Coronary artery (tissue), 2 donors: Measurements from ENCODE around the gene COX18.

Source experiments
- DNase-seq: peaks from one replicate; pipeline ENCODE4 v3.0.0-alpha.2; 2017; ENCODE audit warnings: low spot score
- H3K27ac ChIP-seq, 2 donors: fragments of 200-600 bp; sonication (generic); one replicate each; pipeline ENCODE4 v1.5.1; 2016 to 2019
- H3K4me3 ChIP-seq: fragments of 200-600 bp; sonication (generic); 2 replicates; pipeline ENCODE4 v1.5.1; 2016; ENCODE audit warnings: mild to moderate bottlenecking, moderate library complexity
- TF ChIP-seq, protein P1 (sequence below): fragments of 200-600 bp; sonication (generic); IDR thresholded peaks from one replicate; pipeline ENCODE4 v1.5.1; 2019; ENCODE audit warnings: antibody characterized with exemption

COX18 gene

DNA sequence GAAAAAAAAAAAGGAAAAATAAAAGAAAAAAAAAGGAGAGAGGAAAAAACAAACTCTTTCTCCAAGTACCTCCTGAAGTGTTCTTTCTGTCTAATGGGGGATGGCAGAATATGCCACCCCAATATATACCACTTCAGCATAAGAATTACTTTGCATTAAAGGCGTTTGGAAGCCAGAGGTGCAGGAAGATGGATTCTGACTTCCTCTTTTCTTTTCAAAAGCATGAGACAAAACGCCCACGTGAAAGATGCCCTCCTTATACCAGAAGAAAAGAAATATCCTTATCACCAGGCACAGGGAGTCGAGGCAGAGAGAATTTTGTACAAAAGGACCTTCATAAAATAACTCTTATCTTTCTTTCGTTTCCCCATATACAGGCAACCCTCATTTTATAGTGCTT lies 40.9 kb downstream of the COX18 start:
- TF ChIP-seq, protein P1, sequence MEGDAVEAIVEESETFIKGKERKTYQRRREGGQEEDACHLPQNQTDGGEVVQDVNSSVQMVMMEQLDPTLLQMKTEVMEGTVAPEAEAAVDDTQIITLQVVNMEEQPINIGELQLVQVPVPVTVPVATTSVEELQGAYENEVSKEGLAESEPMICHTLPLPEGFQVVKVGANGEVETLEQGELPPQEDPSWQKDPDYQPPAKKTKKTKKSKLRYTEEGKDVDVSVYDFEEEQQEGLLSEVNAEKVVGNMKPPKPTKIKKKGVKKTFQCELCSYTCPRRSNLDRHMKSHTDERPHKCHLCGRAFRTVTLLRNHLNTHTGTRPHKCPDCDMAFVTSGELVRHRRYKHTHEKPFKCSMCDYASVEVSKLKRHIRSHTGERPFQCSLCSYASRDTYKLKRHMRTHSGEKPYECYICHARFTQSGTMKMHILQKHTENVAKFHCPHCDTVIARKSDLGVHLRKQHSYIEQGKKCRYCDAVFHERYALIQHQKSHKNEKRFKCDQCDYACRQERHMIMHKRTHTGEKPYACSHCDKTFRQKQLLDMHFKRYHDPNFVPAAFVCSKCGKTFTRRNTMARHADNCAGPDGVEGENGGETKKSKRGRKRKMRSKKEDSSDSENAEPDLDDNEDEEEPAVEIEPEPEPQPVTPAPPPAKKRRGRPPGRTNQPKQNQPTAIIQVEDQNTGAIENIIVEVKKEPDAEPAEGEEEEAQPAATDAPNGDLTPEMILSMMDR, result no peak
- no peak for DNase-seq
- no peak overlapping the region for H3K4me3 ChIP-seq
- no peak overlapping the region for H3K27ac ChIP-seq

DNA sequence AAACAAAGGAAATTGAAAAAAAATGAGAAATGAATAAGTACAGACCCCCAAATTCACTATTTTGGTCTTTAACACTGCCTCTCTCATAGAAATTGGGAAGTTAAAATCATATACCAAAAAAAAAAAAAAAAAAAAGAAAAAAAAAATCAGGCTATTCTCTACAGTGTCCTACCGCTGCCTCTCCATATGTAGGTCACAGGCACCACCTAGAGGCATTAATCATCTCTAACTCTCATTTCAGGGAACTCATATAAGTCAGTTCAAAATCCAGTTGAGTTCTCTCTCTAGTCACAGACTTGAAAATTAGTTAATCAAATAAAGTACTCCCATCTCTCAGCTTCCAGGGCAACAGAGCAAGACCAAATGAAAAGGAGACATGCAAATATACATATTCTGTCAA lies 47.9 kb downstream of the COX18 start:
- DNase-seq, result no peak
- TF ChIP-seq, protein P1, result no peak
- H3K27ac ChIP-seq, result no peak overlapping the region
- no peak overlapping the region for H3K4me3 ChIP-seq

DNA sequence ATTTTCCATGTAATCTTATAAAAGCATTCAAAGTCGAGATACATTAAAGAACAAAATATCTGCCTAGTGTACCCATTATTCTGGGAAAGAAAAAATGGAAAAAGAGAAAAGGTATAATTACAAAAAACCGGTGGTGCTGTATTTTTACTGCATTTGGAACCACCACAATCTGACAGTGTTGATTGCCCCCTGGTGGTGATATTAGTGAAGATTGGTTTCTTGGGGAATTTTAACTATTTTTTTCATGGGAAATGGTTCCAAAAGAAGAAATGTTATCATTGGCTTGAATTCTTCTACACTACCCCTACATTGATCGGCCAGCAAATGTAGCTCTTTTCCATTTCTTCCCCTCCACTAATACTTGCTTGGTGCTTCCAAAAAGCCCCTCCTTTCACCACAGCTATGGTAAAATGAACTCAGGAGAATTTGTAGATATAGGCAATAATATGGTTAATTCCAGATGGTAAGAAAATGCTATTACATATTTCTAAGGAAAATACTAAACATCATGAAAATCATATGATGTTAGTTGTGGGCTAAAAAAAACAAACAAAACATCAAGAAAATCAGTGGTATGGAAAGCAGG lies 50.0 kb downstream of the COX18 start:
- Histone ChIP-seq H3K4me3 (no peak overlapping the region), H3K27ac (no peak overlapping the region)
- TF ChIP-seq, protein P1, result peak; percentile 53
- no peak for DNase-seq

DNA sequence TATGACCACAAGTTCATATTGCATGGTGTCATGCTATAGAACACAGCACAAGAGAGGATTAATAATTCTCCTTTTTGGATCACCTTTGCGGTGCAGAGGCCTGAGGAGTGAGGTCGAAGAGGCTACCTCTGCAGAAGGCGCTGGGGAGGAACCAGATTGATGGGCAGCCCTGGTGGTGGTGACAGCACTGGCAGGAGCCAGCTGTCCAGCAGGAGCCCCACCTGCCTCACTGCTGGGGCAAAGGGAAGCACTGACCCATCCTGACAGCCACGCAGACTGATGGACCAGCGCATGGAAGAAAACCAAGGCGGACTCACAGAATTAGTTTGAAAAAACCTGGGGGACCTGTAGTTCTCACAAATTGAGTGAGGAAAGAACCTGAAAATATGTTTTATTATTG lies 50.9 kb downstream of the COX18 start:
- no peak overlapping the region for H3K4me3 ChIP-seq
- no peak for DNase-seq
- no peak overlapping the region for H3K27ac ChIP-seq
- TF ChIP-seq, protein P1, result no peak

DNA sequence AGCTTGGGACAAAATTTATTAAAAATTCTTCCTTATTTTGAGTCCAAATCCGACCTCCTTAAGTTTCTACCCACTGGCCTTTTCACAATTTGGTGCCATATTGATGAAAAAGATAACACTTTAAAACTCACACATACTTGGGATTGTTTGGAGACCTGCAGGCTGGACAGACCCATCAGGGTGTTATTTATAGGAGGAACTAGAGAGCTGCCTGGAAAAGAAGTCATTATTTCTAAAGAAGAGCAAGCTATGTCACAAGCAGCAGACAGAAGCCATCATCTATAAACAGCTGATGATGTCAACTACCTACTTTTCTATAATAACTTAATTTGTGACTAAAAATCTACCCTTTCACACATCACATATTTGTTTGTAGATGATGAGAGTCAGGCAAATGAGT lies 56.2 kb downstream of the COX18 start:
- Histone ChIP-seq H3K4me3 (no peak overlapping the region), H3K27ac (no peak overlapping the region)
- no peak for DNase-seq
- TF ChIP-seq, protein P1, result no peak

DNA sequence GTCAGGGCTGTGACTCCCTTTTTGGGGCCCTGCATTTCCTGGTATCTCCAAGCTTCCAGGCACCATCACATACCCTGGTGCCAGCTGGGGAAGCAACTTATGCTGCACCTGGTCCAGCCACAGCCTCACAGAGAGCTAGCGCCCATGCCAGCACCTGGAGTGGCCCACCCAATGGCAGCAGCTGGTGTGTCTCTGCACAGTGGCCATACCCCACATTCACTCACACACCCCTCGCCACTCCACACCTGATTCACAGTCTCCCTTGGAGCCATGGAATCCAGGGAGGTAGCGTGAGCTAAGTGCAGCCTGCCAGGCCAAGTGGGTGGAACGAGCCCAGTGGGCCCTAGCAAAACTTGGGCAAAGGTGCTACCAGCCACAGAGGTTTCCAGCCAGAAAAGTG lies 56.8 kb downstream of the COX18 start:
- DNase-seq, result no peak
- TF ChIP-seq, protein P1, result no peak
- no peak overlapping the region for H3K27ac ChIP-seq
- no peak overlapping the region for H3K4me3 ChIP-seq

DNA sequence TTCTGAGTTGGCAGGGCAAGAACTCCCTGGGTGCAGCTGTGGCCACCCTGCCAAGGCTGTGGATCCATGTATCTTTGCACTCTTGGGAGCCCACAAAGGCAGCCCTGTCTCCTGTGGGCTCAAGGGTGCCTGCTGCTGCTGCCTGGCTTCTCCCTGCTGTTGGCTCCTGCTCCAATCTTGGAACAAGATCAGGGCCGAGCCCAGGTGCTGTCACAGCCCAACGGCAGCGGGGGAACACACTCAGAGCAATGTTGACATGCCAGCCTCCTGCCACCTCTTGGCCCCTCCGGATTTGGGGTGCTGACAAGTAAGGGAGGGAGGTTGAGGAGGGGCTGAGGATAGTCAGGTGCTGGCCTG lies 57.9 kb downstream of the COX18 start:
- TF ChIP-seq, protein P1, result no peak
- no peak for DNase-seq
- no peak overlapping the region for H3K27ac ChIP-seq
- H3K4me3 ChIP-seq, result no peak overlapping the region
